Measurements from ENCODE around the gene EYS.
A peak's percentile ranks its signal among the peaks of the same experiment; 100 is the strongest.
"Not testable (repeated sequence)": the region's sequence is repeated elsewhere in the genome, so short reads cannot be mapped to it uniquely, and the experiment has no call there.

Gene EYS

DNA sequence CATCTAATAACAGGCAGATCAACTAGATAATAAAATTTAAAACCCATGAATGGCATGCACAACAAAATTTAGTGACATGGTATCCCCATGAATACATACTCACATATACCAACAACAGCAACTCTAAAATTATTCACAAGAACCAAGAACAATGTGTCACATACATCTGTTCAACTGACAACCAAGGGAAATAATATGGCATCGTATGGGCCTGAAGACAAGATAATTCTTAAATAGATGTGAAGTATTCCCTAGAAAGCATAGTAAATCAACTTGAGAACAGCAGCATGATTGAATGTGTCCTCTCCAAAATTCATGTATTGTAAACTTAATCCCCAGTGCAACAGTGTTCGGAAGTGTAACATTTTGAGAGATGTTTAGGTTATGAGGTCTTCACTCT lies 635.5 kb downstream of the EYS start:
- no peak for DNase-seq

- no peak for DNase-seq
These were observed 642.2 kb downstream of the EYS start for GRCh38 chr6:65064844-65065243.

DNA sequence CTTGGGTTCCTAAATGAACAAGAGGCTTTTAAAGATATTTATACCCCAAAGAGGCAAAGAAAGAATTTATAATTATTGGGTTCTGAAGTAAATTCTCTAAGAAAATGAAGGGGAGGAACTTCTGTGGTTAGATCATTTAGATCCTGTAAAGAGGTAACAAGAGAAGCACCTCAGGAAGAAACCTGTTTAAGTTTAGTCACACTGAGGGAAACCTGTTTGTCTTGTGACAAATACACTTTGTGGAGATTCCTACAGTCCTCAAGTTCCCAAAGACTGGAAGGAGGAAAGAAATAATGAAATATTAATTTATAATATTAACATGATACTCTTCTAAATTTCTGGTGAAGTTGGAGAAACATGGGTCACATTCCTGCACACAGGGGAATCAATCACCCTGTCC lies 647.5 kb downstream of the EYS start:
- DNase-seq, result no peak

- no peak for DNase-seq
These were observed 651.5 kb downstream of the EYS start for GRCh38 chr6:65055545-65055944.

DNA sequence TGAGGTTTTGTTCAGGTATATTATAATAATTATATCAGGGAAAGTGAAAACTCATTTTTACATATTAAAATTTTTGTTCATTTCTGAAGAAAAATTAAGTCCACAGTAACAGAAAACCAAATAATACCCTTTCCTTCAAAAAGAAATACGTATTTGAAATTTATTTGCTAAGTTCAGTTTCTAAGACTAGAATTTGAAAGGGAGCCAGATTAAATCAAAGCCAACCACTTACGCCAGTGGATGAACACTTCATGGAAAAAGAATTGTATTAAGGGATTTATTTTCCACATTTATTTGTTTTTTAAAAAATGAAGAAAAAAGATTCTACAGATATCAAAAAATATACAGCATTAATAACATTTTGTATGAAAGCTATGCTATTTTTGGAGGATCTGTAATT lies 654.4 kb downstream of the EYS start:
- DNase-seq, result no peak

DNA sequence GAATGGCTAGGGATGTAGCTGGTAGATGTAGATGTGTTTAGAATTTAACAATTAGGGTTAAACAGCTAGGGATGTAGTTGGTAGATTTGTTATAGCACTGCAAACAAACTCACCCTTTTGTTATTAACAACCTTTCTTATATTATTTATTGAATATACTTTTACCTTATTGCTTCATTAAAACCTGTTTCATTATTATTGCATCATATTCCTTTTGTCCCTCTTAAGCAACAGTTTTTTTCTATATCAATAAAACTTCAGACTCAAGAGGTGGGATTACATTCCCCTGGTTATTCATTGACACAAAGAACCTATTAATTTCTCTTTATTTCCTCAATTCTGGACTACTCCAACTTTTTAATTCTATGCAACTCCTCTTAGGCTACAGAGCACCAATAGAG lies 661.2 kb downstream of the EYS start:
- DNase-seq, result no peak

DNA sequence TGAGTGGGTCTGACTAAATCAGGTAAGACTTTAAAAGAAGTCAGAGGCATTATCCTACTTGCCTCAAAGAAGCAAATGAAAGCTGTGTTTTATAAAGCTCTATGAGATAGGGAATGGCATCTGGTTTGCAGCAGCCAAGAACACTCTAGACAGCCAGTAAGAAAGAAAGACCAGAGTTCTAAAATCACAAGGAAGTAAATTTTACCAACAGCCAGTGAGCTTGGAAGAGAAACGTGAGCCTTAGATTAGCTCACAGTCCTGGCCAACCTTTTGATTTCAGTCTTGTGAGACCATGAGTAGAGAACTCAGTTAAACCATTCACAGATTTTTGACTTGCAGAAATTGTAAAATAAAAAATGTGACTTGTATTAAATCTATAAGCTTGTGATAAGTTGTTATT lies 693.0 kb downstream of the EYS start:
- DNase-seq, result no peak

DNA sequence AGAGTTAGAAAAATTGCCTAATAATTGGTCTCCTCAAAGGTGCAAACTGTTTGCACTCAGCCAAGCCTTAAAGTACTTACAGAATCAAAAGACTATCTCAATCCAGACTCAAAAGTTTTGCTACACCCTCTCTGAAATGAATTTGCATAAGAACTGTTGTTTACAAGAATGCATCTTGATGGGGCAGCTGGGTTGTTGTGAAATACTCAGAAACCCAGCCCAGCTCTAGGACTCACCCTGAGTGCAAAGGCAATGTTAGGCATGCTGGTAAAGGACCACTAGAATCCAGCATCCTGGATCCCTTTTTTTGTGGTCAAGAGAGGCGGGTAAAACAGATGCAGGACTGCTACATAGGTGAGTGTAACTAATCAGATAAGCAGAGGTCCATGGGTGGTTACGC lies 700.2 kb downstream of the EYS start:
- no peak for DNase-seq

- DNase-seq, result no peak
These were observed 702.7 kb downstream of the EYS start for GRCh38 chr6:65004283-65004682.

DNA sequence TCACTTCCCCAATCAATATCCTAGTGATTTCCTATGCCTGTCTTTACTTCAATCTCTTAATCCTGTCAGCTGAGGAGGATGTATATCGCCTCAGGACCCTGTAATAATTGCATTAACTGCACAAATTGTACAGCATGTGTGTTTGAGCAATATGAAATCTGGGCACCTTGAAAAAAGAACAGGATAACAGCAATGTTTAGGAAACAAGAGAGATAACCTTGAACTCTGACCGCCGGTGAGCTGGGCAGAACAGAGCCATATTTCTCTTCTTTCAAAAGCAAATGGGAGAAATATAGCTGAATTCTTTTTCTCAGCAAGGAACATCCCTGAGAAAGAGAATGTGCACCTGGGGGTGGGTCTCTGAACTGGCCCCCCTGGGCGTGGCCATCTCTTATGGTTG lies 704.1 kb downstream of the EYS start:
- DNase-seq, result not testable (repeated sequence)

DNA sequence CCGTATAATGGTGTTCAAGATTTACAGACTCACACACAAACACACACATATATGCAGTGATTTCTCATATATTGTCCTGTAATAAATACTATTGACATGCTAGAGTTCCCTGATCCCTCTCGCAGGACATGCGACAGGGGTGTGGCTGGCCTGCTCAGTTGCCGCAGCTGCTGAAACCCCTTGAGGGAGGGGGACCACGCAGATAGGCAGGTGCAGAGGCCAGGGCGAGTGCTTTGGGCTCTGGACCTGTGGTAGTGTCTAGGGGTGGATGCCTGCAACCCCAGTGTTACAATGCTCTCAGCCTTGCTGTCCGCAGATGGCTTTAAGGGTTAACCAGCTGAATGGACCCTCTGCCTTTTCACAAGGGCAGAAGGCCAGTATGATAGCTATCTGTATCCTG lies 706.2 kb downstream of the EYS start:
- no peak for DNase-seq

- DNase-seq, result peak; percentile 63
These were observed 708.8 kb downstream of the EYS start for GRCh38 chr6:64998204-64998603.

DNA sequence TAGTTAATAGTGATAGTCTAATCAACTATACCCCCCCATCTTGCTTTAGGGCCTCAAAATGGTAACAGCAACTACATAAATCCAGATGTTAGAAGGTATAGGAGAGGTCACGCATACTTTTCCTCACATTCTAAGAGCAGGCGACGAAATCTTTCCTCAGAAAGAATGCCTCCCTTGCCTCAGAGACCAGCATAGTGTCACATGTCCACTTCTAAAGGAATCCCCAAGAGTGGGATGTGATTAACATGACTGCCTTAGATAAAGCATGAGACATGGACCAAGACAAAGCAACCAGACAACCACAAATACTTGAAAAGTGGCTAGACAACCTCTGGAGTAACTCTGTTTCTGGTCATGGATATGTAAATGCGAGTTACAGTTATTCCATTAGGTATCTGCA lies 710.7 kb downstream of the EYS start:
- DNase-seq, result no peak

- peak; percentile 17 for DNase-seq
These were observed 716.2 kb downstream of the EYS start for GRCh38 chr6:64990652-64991304.

DNA sequence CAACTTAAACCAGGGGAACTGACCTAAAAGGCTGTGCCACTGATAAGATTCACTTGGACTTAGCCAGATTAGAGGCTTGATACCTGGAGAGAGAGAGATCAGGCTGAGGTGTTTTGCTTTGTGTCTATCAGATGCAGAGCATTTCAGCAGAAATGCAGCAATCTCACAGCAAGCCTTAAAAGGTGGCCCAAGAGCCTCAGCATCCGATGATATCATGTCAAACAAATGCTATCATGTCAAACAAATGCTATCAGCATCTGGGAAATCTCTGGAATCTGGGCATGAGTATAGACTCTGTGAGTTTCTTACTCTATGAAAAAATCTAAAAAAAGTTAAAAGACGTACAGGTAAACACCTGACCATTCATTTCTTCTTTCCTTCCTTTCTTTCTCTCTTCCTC lies 718.9 kb downstream of the EYS start:
- DNase-seq, result no peak

- DNase-seq, result no peak
These were observed 720.0 kb downstream of the EYS start for GRCh38 chr6:64987066-64987465.

GRCh38 chr6:64985726-64986125 lies 721.3 kb downstream of the EYS start:
- DNase-seq, result no peak

- no peak for DNase-seq
These were observed 722.1 kb downstream of the EYS start for GRCh38 chr6:64984948-64985347.

DNA sequence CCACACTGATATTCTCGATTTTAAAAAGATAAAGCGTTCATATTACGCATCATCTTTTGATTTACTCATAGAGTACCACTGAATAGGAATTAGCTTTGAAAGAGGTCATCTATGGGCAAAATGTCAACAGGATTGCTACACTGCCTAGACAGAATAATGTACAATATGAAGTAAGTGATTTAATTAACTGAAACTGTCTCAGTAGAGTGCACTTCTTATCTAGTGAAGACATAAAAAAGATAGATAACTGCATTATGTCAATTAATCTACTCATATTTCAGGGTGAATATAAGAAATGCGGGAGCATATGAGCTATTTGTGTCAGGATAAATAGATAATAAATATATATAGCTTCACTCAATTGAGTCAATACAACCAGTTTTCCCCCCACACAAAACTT lies 723.9 kb downstream of the EYS start:
- DNase-seq, result no peak

- no peak for DNase-seq
These were observed 733.9 kb downstream of the EYS start for GRCh38 chr6:64973142-64973541.

DNA sequence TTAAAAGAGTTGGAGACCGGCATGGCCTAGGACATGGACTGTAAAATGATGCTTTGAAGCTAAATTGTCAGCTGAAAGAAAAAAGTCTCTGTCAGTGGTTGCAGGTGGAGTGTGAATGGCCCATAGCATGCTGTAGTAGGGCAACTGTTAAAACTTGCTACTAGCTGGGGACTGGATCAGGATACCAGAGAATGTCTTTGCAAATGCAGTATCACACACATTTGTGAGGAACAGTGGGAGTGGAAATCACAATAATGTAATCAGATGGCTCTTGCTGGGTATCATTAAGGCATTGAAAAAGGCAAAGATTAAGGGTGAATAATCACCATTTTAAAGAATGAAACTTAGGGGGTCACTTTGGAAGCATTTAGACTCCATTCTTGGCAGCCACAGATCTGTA lies 737.9 kb downstream of the EYS start:
- DNase-seq, result no peak

DNA sequence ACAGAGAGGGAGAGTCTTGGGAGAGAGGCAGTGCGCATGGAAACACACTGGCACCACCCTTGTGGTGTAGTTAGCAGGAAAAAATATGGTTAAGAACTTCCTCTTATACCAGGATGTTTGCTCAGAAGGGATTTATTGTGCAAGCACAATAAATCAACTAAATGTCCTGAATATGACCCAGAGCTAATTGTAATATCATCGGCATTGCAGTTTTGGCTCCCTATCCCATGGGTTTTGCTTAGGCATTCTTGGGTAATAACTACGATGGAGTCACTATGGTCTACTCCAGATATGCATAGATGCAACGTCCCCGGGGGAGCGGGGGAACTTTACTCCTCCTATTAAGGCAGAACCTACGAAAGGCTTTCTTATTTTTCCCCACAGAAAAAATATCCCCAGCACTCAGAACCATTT lies 751.6 kb downstream of the EYS start:
- no peak for DNase-seq

- DNase-seq, result no peak
These were observed 757.8 kb downstream of the EYS start for GRCh38 chr6:64949257-64949656.

DNA sequence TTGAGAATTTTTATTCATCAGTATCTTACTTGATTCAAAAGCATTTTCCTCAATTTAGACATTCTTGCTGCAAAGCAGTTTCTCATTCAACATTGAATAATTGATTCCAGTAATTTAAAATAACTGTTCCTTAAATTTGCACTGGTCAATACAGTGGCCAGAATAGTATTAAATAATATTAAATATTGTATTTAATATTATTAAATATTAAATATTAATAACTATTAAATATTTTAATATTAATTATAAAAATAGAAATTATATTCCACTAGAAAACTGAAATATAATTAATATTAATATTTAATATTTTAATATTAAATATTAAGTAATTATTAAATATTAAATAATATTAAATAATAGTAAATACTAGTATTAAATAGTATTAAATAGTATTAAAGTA lies 758.8 kb downstream of the EYS start:
- no peak for DNase-seq

- no peak for DNase-seq
These were observed 761.6 kb downstream of the EYS start for GRCh38 chr6:64945450-64945849.

GRCh38 chr6:64932486-64932885 lies 774.5 kb downstream of the EYS start:
- DNase-seq, result no peak

All from eye (tissue), 1 donor.